Muscle layer of colon (tissue), 2 donors: ENCODE results near the gene MOB1B.

ENCODE experiments used
- H3K27ac ChIP-seq: one replicate; pipeline ENCODE4 v1.7.0; 2013; ENCODE audit warnings: low read depth, mild to moderate bottlenecking, low read length, moderate library complexity
- H3K27me3 ChIP-seq, 2 donors: one replicate each; pipeline ENCODE4 v1.7.0; 2013; ENCODE audit warnings: low read length in 2 of 2, mild to moderate bottlenecking in 2 of 2; ENCODE audit not compliant: insufficient read depth in 2 of 2, control insufficient read depth in 1 of 2
- H3K36me3 ChIP-seq: one replicate; pipeline ENCODE4 v1.7.0; 2013; ENCODE audit warnings: mild to moderate bottlenecking, low read length; ENCODE audit not compliant: insufficient read depth
- H3K4me1 ChIP-seq: one replicate; pipeline ENCODE4 v1.7.0; 2013; ENCODE audit warnings: mild to moderate bottlenecking, low read length; ENCODE audit not compliant: insufficient read depth
- H3K4me3 ChIP-seq, 2 donors: one replicate each; pipeline ENCODE4 v1.7.0; 2013; ENCODE audit warnings: low read length in 2 of 2, low read depth in 1 of 2, mild to moderate bottlenecking in 1 of 2, moderate library complexity in 1 of 2
- H3K9ac ChIP-seq: one replicate; pipeline ENCODE4 v1.7.0; 2013; ENCODE audit warnings: low read length
- H3K9me3 ChIP-seq: one replicate; pipeline ENCODE4 v1.7.0; 2013; ENCODE audit warnings: mild to moderate bottlenecking, low read length
- donor health status: abdominal sarcoma.
- donor health status: Adenocarcinoma of cecum.

Gene MOB1B

DNA sequence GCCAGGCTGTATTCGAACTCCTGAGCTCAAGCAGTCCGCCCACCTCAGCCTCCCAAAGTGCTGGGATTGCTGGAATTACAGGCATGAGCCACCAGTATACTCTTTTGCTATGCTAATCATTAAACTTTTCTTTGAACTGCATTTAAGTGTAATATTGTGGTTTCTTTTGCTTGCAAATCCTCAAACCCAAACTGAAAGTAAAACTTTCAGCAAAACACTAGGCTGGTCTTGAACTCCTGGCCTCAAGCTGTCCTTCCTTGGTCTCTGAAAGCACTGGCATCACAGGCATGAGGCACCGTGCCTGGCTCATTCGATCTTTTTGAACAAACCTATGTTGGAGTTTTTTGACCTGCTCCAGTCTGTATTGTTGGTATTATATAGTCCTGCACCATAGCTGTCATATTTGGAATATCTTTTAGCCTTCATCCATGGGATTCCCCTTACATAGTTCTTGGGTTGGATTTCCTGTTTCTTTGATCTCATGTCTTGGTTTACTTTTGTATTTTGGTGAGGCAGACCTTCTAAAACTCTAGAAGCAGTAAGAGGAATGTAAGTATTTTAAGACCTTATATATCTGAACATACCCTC, 34.1 kb downstream of the MOB1B start:
- H3K27ac ChIP-seq: no peak overlapping the region
- no peaks in the 10 kb centered on the region for H3K27me3 ChIP-seq
- peaks cover 5% of the 10 kb centered on the region for H3K4me1 ChIP-seq
- no peak overlapping the region for H3K9ac ChIP-seq
- no peak overlapping the region for H3K4me3 ChIP-seq
- H3K9me3 ChIP-seq: no peaks in the 10 kb centered on the region
- H3K36me3 ChIP-seq: no peaks in the 10 kb centered on the region

DNA sequence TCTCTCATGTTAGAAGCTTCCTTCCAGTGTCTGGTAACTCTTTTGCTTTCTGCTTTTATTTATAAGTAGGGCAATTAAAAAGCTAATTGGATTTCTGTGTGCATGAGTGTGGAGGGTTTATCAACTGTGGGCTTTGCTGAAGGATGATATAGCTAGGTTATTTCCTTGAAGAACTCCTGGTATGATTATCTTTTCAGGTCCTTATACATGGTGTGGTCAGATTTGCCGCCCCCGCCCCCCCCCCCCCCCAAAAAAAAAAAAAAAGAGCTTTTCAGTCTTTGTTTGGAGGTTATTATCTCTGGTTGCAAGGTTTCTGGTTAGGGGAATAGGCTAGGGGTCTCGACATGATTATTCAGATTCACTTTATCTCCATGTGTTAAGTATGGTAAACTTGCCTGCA, 35.9 kb downstream of the MOB1B start:
- H3K9me3 ChIP-seq: no peaks in the 10 kb centered on the region
- H3K4me1 ChIP-seq: no peaks in the 10 kb centered on the region
- no peak overlapping the region for H3K9ac ChIP-seq
- H3K4me3 ChIP-seq: no peak overlapping the region
- no peak overlapping the region for H3K27ac ChIP-seq
- H3K36me3 ChIP-seq: no peaks in the 10 kb centered on the region
- no peaks in the 10 kb centered on the region for H3K27me3 ChIP-seq

DNA sequence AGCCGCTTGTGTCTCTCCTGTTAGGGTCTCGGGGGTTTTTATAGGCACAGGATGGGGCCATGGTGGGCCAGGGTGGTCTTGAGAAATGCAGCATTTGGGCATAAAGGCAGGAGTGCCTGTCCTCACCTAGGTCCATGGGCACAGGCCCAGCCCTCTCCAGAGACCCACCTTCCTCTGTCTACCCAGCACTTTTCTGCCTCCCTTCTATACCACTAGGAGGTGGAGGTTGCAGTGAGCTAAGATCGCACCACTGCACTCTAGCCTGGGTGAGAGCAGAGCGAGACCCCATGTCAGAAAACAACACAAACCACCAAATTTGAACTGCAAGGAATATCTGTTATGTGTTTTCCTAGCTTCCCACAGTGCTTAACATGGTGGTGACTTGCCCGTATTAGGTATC, 38.0 kb downstream of the MOB1B start:
- Histone ChIP-seq H3K9me3 (no peaks in the 10 kb centered on the region), H3K27me3 (no peaks in the 10 kb centered on the region), H3K9ac (no peak overlapping the region), H3K27ac (no peak overlapping the region), H3K4me1 (no peaks in the 10 kb centered on the region), H3K4me3 (no peak overlapping the region), H3K36me3 (no peaks in the 10 kb centered on the region)

DNA sequence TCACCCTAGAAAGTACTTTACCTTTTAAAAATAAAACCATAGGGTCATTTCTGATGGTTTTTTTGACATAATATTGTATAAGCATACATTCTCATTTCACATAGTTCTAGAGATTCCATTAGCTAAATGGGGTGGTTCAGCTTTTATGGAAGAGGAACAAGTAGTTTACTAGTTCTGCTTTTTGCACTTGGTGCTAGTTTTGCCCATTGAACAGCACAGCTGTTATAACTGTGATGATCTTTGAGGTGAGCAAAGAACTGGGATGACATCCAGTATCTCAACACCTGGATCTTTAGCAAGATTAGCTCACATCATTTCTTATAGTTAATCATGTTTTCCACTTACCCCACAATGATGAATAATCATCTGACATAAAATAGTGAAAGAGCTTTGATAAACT, 40.9 kb downstream of the MOB1B start:
- Histone ChIP-seq H3K4me1 (no peaks in the 10 kb centered on the region), H3K36me3 (no peaks in the 10 kb centered on the region), H3K4me3 (no peak overlapping the region), H3K9me3 (no peaks in the 10 kb centered on the region), H3K27me3 (no peaks in the 10 kb centered on the region), H3K9ac (no peak overlapping the region), H3K27ac (no peak overlapping the region)

DNA sequence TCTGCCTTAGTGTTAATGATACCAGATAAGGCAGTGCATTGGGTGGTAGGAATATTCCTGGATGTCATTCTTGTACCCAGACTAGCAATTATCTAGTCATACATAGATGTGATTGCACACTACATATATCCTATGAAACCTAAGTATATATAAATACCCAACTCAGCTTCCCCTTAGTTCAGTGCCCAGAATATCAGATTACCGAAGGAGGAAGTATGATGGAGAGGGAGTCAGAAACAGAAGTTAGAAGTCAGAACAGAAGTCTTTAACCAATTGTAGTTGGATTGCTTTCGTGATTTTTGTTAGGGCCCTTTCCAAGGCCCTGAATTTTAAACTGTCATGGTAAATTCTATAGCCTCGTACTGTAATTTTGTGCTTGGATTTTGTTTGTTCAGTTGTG, 42.9 kb downstream of the MOB1B start:
- H3K9me3 ChIP-seq: no peaks in the 10 kb centered on the region
- H3K4me1 ChIP-seq: no peaks in the 10 kb centered on the region
- H3K27ac ChIP-seq: no peak overlapping the region
- H3K9ac ChIP-seq: no peak overlapping the region
- no peaks in the 10 kb centered on the region for H3K36me3 ChIP-seq
- no peak overlapping the region for H3K4me3 ChIP-seq
- H3K27me3 ChIP-seq: no peaks in the 10 kb centered on the region

DNA sequence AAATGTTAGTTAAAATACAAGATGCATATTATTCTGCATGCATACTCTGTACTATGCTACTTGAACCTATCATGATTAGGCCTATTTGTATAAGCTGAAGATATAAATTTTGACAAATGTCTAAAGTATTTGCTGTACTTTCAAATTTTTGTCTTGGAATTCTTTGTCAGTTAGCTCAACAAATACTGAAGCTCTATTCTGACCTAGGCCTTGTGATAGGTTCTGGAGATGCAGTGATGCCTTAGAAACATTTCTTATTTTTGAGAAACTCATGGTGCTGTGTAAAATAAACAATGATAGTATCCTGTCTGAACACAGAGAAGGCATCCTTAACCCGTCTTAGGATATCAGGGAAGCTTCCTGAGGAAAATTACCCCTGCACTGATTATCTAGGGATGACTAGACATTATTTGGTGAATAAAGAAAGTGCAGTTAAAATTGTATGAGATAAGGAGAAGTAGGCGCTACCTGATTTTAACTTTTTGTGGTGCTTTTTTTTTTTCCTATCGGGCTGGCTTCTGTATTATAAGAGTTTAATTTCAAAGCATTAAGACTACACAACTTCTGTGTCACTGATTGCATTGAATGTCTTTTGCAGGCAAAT, 43.4 kb downstream of the MOB1B start:
- Histone ChIP-seq H3K9me3 (no peaks in the 10 kb centered on the region), H3K4me3 (no peak overlapping the region), H3K27me3 (no peaks in the 10 kb centered on the region), H3K9ac (no peak overlapping the region), H3K36me3 (no peaks in the 10 kb centered on the region), H3K27ac (no peak overlapping the region), H3K4me1 (no peaks in the 10 kb centered on the region)

DNA sequence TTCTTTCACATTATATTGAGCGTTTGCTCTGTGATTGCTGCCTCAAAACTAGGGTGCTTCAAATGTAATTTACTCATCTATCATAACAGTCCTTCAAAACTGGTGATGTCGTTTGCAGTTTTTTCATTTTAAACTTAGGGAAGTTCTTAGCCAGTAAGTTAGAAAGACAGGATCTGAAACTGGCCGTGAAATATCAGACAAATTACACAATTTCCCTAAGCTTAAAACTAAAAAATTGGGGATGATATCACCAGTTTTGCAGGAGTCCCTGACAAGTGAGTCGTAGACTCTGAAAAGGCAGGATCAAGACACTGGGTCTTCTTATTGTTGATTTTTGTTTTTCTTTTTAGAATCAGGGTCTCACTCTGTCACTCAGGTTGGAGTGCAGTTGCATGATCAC, 44.8 kb downstream of the MOB1B start:
- Histone ChIP-seq H3K36me3 (no peaks in the 10 kb centered on the region), H3K9me3 (no peaks in the 10 kb centered on the region), H3K27me3 (no peaks in the 10 kb centered on the region), H3K9ac (no peak overlapping the region), H3K4me3 (no peak overlapping the region), H3K27ac (no peak overlapping the region), H3K4me1 (no peaks in the 10 kb centered on the region)

DNA sequence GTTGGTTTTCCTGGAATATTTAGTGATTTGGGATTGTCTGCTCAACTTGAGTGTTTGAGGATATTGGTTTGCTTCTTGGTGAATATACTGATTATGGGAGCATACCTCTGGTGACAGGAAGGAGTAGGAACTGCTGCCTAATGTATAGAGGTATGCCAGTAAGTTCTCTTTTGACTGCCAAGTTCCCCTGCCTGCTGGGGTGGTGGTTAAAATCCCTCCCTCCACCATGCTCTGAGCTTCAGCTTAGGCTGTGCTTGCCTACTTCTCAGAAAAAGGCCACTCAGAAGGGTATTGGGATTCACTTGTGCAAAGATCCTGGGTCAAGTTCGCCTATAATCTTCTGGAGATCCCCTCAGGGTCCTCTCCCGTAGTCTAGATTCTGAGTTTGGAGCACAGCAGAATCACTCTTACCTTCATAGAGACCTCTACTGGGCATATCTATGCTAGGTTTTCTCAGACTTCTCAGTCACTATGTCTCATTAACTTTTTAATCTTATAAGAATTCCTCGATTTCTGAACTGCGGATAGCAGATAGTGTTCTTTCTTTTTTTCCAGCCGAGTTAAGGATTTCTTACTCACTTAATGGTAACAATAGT, 46.6 kb downstream of the MOB1B start:
- Histone ChIP-seq H3K36me3 (no peaks in the 10 kb centered on the region), H3K4me1 (no peaks in the 10 kb centered on the region), H3K9ac (no peak overlapping the region), H3K9me3 (no peaks in the 10 kb centered on the region), H3K27ac (no peak overlapping the region), H3K4me3 (no peak overlapping the region), H3K27me3 (no peaks in the 10 kb centered on the region)

DNA sequence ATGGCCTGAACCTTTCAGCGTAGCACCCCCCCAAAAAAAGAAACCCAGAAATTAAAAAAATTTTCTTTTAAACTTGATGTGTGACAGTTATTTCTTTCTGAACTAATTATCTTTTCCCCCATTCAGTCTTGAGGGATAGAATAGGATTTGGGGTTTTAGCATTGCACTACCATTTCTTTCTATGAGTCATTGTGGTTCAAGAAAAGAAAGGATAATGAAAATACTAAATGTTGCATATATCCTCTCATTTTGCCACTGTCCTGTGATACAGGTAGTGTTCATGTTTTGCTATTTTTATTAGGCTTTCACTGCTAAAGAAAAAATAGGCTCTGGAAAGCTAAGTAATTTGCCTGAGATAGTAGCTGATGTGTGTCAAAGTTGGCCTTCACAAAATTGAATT, 51.9 kb downstream of the MOB1B start:
- H3K27me3 ChIP-seq: no peaks in the 10 kb centered on the region
- H3K27ac ChIP-seq: no peak overlapping the region
- no peak overlapping the region for H3K4me3 ChIP-seq
- H3K36me3 ChIP-seq: peaks cover under 1% of the 10 kb centered on the region
- no peak overlapping the region for H3K9ac ChIP-seq
- no peaks in the 10 kb centered on the region for H3K9me3 ChIP-seq
- peaks cover 3% of the 10 kb centered on the region for H3K4me1 ChIP-seq

DNA sequence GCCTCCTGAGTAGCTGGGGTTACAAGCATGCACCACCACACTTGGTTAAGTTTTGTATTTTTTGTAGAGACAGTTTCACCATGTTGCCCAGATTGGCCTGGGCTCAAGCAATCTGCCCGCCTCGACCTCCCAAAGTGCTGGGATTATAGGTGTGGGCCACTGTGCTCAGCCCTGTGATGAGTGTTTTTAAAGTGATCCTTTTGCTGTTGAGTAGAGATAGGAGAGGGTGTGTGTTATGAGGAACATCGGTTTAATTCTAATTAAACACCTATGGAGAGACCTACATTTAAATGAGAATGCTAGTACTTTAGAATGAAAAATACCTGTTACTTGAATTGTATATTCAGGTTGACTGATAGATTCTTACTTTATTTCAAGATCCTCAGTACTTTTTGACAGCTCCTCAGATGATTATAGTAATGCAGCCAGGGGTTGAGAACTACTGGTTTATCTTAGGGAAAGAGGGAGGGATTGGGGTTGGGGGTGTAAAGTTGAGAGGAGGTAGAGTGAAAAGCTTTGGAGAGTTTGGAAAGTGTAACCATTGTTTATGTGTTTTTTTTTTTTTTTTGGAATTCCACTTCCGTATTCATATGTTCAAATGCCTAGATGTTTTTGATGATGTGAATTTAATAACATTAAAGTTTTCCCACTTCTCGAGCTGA, 54.5 kb downstream of the MOB1B start:
- H3K4me3 ChIP-seq: no peak overlapping the region
- H3K4me1 ChIP-seq: peaks cover 3% of the 10 kb centered on the region
- no peak overlapping the region for H3K9ac ChIP-seq
- H3K36me3 ChIP-seq: peaks cover 4% of the 10 kb centered on the region
- no peaks in the 10 kb centered on the region for H3K27me3 ChIP-seq
- no peaks in the 10 kb centered on the region for H3K9me3 ChIP-seq
- H3K27ac ChIP-seq: no peak overlapping the region

DNA sequence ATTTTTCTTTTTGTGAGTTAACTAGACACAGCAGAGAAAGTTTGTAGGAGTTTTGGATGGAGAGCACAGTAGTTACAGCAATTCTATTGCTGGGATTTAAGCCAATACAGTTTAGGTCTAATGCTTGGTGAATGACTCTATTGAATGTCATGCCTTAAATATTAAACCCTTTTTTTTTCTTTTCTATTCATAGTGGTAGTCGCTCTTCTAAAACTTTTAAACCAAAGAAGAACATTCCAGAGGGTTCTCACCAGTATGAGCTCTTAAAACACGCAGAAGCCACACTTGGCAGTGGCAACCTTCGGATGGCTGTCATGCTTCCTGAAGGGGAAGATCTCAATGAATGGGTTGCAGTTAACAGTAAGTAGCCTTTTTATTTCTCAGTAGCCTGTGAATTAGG, 56.5 kb downstream of the MOB1B start:
- peaks cover 4% of the 10 kb centered on the region for H3K36me3 ChIP-seq
- no peaks in the 10 kb centered on the region for H3K27me3 ChIP-seq
- H3K9ac ChIP-seq: no peak overlapping the region
- H3K4me3 ChIP-seq: no peak overlapping the region
- peaks cover 3% of the 10 kb centered on the region for H3K4me1 ChIP-seq
- no peak overlapping the region for H3K27ac ChIP-seq
- H3K9me3 ChIP-seq: no peaks in the 10 kb centered on the region
